Upper lobe of right lung (tissue), 1 donor: ENCODE measurements around the gene SNTA1. TPM values are rescaled to one million over a fixed set of nuclear protein-coding genes. Genes with fewer than 3 reads are reported as not detected.
"Not testable (repeated sequence)": the region's sequence is repeated elsewhere in the genome, so short reads cannot be mapped to it uniquely, and the experiment has no call there.

Source experiments
- ATAC-seq: fragments of 200-7000 bp; cut with Tn5 transposase; one replicate; pipeline ENCODE4 v1.9.1; 2020; ENCODE audit warnings: mild to moderate bottlenecking, moderate library complexity
- DNase-seq: peaks from one replicate; pipeline ENCODE4 v3.0.0-alpha.2; 2020
- H3K27ac ChIP-seq: fragments of 200-600 bp; one replicate; pipeline ENCODE4 v1.8.0; 2022
- H3K27me3 ChIP-seq: fragments of 200-600 bp; one replicate; pipeline ENCODE4 v1.8.0; 2022; ENCODE audit warnings: mild to moderate bottlenecking
- H3K36me3 ChIP-seq: fragments of 200-600 bp; one replicate; pipeline ENCODE4 v1.8.0; 2022
- H3K4me1 ChIP-seq: fragments of 200-600 bp; one replicate; pipeline ENCODE4 v1.8.0; 2022
- H3K4me3 ChIP-seq: fragments of 200-600 bp; one replicate; pipeline ENCODE4 v1.8.0; 2022; ENCODE audit warnings: mild to moderate bottlenecking
- H3K9me3 ChIP-seq: fragments of 200-600 bp; one replicate; pipeline ENCODE4 v1.8.0; 2022
- intact Hi-C: fragments of 100-400 bp; cut with DNase I; formaldehyde crosslinking; loops from one replicate; pipeline ENCODE4 v1.11.0; 2022
- total RNA-seq: library from RNA; stranded (reverse); fragmentation: NEBNext Ultra II Directional; extraction: Animal tissue kit (Norgen Biotek cat#: 25700); gene quantifications from one replicate; pipeline ENCODE4 v1.2.1, GENCODE V29; 2021
- TF ChIP-seq, protein P1 (sequence below): fragments of 200-600 bp; IDR thresholded peaks from one replicate; pipeline ENCODE4 v1.8.0; 2022; ENCODE audit warnings: antibody characterized with exemption
- donor health status: DM: no; HTN: yes; CAD: no; lungs with severe emphysema.

Gene SNTA1
- total RNA-seq, 1 donor from 2014 or later = 8.6 TPM

DNA sequence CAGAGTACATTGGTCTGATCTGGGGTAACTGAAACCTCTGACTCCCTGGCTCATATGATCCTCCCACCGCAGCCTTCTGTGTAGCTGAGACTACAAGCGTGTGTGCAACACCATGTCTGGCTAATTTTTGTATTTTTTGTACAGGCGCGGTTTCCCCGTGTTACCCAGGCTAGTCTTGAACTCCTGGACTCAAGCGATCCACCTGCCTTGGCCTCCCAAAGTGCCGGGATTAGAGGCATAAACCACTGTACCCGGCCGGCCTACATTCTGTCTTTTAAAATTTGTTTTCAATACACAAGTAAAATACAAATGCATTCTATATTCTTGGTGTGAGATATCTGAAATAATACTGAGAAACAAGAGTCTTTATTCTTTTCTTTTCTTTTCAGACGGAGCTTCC is 44.6 kb upstream of the SNTA1 start:
- TF ChIP-seq, protein P1, sequence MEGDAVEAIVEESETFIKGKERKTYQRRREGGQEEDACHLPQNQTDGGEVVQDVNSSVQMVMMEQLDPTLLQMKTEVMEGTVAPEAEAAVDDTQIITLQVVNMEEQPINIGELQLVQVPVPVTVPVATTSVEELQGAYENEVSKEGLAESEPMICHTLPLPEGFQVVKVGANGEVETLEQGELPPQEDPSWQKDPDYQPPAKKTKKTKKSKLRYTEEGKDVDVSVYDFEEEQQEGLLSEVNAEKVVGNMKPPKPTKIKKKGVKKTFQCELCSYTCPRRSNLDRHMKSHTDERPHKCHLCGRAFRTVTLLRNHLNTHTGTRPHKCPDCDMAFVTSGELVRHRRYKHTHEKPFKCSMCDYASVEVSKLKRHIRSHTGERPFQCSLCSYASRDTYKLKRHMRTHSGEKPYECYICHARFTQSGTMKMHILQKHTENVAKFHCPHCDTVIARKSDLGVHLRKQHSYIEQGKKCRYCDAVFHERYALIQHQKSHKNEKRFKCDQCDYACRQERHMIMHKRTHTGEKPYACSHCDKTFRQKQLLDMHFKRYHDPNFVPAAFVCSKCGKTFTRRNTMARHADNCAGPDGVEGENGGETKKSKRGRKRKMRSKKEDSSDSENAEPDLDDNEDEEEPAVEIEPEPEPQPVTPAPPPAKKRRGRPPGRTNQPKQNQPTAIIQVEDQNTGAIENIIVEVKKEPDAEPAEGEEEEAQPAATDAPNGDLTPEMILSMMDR = no peak
- peak; percentile 21 for DNase-seq

DNA sequence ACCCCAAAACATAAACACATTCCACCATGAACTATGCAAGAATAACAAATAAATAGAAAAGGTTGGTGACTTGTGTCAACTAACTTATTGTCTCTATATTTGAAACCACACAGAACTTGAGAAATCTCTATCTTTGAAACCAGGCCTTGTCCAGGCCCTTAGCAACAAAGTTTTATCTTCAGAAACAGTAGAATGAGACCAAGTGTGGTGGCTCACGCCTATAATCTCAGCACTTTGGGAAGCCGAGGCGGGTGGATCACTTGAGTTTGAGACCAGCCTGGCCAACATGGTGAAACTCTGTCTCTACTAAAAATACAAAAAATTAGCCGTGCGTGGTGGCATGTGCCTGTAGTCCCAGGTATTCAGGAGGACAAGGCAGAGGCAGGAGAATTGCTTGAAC is 39.6 kb upstream of the SNTA1 start:
- H3K4me1 ChIP-seq = not testable (repeated sequence)

More for the DNA sequence above, 44.6 kb upstream of the SNTA1 start:
- H3K9me3 ChIP-seq = no peaks in the 10 kb centered on the region
- ATAC-seq = no peak
- H3K27me3 ChIP-seq = no peaks in the 10 kb centered on the region
- intact Hi-C loops = no loop called here
- no peaks in the 10 kb centered on the region for H3K36me3 ChIP-seq
- H3K27ac ChIP-seq = no peak overlapping the region
- no peak overlapping the region for H3K4me3 ChIP-seq
- H3K4me1 ChIP-seq = peaks cover 18% of the 10 kb centered on the region

DNA sequence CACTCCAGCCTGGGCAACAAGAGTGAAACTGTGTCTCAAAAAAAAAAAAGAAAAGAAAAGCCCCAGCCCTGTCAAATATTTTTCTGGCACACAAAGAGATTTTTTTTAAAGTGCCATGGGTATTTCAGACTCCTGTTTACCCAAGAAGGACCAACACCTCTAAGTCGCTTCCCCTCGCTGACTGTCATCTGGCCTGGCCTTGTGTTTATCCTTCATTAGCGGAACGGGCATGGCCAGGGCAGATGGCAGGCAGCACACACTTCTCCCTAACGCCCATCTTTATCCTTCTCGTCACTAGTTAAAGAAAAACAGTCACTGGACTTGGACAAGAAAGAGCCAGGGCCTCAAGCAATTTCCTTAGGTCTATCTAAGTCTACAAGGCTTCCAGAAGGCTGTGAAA is 39.0 kb upstream of the SNTA1 start:
- intact Hi-C loops = no loop called here
- Histone ChIP-seq H3K27ac (no peak overlapping the region), H3K4me1 (no peaks in the 10 kb centered on the region), H3K36me3 (no peaks in the 10 kb centered on the region), H3K4me3 (no peak overlapping the region), H3K9me3 (no peaks in the 10 kb centered on the region), H3K27me3 (no peaks in the 10 kb centered on the region)
- DNase-seq = peak; percentile 4
- no peak for ATAC-seq
- TF ChIP-seq, protein P1 = no peak

More for the DNA sequence above, 39.6 kb upstream of the SNTA1 start:
- H3K4me3 ChIP-seq, H3K27ac ChIP-seq, H3K9me3 ChIP-seq, ATAC-seq, H3K27me3 ChIP-seq, H3K36me3 ChIP-seq, DNase-seq, intact Hi-C loops: not testable (repeated sequence)

DNA sequence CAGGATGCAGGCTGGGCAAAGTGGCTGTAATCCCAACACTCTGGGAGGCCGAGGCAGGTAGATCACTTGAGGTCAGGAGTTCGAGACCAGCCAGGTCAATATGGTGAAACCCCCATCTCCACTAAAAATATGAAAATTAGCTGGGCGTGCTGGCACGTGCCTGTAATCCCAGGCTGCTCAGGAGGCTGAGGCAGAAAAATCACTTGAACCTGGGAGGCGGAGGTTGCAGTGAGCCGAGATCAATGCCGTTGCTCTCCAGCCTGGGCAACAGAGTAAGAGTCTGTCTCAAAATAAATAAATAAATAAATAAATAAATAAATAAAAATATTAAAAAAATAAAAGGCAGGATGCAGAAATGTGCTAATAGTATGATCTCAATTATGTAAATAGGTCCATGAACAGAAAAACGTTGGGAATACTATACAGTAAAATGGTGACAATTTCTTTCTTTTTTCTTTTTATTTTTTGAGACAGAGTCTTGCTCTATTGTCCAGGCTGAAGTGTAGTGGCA is 37.9 kb upstream of the SNTA1 start:
- no peaks in the 10 kb centered on the region for H3K9me3 ChIP-seq
- ATAC-seq (no peak), DNase-seq (no peak)
- no peak overlapping the region for H3K27ac ChIP-seq
- TF ChIP-seq, protein P1 = no peak
- no peaks in the 10 kb centered on the region for H3K4me1 ChIP-seq
- no peaks in the 10 kb centered on the region for H3K27me3 ChIP-seq
- no peaks in the 10 kb centered on the region for H3K36me3 ChIP-seq
- intact Hi-C loops = no loop called here
- no peak overlapping the region for H3K4me3 ChIP-seq

DNA sequence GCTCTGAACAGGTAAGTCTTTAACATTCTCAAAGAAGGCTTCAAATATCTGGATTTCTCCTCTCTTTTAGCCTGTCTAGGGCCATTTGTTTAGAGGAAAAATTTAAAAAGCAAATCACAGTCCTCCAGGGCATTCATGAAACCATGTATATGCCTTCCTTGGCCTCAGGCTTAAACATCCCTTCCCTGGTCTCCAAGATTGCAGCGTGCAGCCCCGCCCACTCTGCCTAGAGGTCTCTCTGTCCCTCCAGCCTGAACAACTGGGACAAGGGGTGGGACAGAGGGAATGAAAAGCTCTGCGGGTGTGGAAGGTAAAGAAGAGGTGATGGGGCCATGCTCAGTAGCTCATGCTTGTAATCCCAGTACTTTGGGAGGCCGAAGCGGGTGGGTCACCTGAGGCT is 36.5 kb upstream of the SNTA1 start:
- H3K27ac ChIP-seq = no peak overlapping the region
- no peak for ATAC-seq
- H3K9me3 ChIP-seq = no peaks in the 10 kb centered on the region
- no peak overlapping the region for H3K4me3 ChIP-seq
- H3K36me3 ChIP-seq = no peaks in the 10 kb centered on the region
- TF ChIP-seq, protein P1 = no peak
- no peaks in the 10 kb centered on the region for H3K4me1 ChIP-seq
- DNase-seq = no peak
- H3K27me3 ChIP-seq = no peaks in the 10 kb centered on the region
- intact Hi-C loops = no loop called here

DNA sequence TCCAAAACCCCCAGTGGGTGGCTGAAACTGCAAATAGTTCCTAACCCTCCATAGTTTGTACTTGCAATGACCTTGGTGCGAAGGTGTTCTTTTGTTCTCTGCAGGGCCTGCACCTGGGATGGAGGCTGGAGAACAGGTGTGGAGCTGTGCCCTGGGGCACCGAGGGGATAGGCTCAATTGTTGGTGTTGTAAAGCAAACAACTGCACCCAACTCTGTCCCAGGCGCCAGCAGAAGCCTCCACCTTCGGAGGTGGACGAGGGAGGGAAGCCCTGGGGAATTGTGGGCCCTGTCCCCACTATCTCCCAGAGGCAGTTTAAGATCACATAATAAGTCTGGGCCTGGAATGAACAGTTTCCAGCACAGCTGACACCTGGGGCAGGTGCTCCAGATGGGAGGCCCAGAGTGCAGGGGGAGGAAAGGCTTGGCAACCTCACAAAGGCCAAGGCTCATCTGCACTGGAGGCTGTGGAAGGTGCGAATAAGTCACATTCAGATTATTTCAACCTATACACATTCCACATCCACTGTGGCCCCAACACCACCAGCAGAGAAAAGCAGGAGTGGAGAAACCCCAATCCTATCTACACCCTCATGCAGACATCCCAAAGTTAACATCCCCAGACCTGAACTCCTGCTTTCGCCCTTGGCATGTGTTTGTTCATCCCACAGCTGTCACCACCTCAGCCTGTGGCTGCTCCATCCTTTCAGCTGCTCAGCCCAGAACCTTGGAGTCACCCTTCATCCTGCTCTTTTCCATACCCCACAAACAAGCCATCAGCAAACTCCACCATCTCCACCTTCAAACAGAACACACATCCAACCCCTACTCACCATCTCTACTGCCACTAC is 34.0 kb upstream of the SNTA1 start:
- ATAC-seq = no peak
- no peaks in the 10 kb centered on the region for H3K27me3 ChIP-seq
- intact Hi-C loops = no loop called here
- H3K9me3 ChIP-seq = no peaks in the 10 kb centered on the region
- H3K36me3 ChIP-seq = no peaks in the 10 kb centered on the region
- no peak for DNase-seq
- TF ChIP-seq, protein P1 = no peak
- no peaks in the 10 kb centered on the region for H3K4me1 ChIP-seq
- H3K27ac ChIP-seq = no peak overlapping the region
- no peak overlapping the region for H3K4me3 ChIP-seq
